Chondrocyte (in vitro differentiated cells): ENCODE results near the gene SMC1B. TPM values are rescaled to one million over a fixed set of nuclear protein-coding genes. Genes with fewer than 3 reads are reported as not detected.

Source experiments
- DNase-seq: peaks from one replicate; pipeline ENCODE4 v3.0.0; 2021; ENCODE audit warnings: mixed read lengths, low spot score
- H3K27ac Mint-ChIP-seq: one replicate; pipeline ENCODE4 v1.8.0; 2021; ENCODE audit warnings: mild to moderate bottlenecking, moderate library complexity, mixed read lengths; ENCODE audit not compliant: unreplicated experiment
- H3K27me3 Mint-ChIP-seq: 2 replicates; pipeline ENCODE4 v1.8.0; 2021; ENCODE audit warnings: low read depth, mixed read lengths
- H3K36me3 Mint-ChIP-seq: 2 replicates; pipeline ENCODE4 v1.8.0; 2021; ENCODE audit warnings: low read depth, mixed read lengths
- H3K4me1 Mint-ChIP-seq: 2 replicates; pipeline ENCODE4 v1.8.0; 2021; ENCODE audit warnings: low read depth, mild to moderate bottlenecking, mixed read lengths
- H3K4me3 Mint-ChIP-seq: one replicate; pipeline ENCODE4 v1.8.0; 2021; ENCODE audit warnings: mild to moderate bottlenecking, moderate library complexity, mixed read lengths; ENCODE audit not compliant: unreplicated experiment
- H3K9me3 Mint-ChIP-seq: 2 replicates; pipeline ENCODE4 v1.8.0; 2021; ENCODE audit warnings: low read depth, mixed read lengths
- total RNA-seq: library from RNA; stranded (reverse); gene quantifications from 3 replicates; pipeline ENCODE4 v1.2.1, GENCODE V29; 2021
- TF ChIP-seq, protein P1 (sequence below): fragments of 200-600 bp; sonication (generic); IDR thresholded peaks from 2 replicates; pipeline ENCODE4 v1.5.0; 2021; ENCODE audit warnings: antibody characterized with exemption, mild to moderate bottlenecking, moderate library complexity

Gene SMC1B
- total RNA-seq, 1 donor from 2014 or later, result not detected

GRCh38 chr22:45343143-45343542 is 70.3 kb downstream of the SMC1B start:
- Mint-ChIP-seq H3K27me3 (no peaks in the 10 kb centered on the region), H3K36me3 (peaks cover 27% of the 10 kb centered on the region), H3K4me1 (no peaks in the 10 kb centered on the region), H3K27ac (no peak overlapping the region), H3K9me3 (no peaks in the 10 kb centered on the region), H3K4me3 (no peak overlapping the region)
- TF ChIP-seq, protein P1, sequence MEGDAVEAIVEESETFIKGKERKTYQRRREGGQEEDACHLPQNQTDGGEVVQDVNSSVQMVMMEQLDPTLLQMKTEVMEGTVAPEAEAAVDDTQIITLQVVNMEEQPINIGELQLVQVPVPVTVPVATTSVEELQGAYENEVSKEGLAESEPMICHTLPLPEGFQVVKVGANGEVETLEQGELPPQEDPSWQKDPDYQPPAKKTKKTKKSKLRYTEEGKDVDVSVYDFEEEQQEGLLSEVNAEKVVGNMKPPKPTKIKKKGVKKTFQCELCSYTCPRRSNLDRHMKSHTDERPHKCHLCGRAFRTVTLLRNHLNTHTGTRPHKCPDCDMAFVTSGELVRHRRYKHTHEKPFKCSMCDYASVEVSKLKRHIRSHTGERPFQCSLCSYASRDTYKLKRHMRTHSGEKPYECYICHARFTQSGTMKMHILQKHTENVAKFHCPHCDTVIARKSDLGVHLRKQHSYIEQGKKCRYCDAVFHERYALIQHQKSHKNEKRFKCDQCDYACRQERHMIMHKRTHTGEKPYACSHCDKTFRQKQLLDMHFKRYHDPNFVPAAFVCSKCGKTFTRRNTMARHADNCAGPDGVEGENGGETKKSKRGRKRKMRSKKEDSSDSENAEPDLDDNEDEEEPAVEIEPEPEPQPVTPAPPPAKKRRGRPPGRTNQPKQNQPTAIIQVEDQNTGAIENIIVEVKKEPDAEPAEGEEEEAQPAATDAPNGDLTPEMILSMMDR, result no peak
- no peak for DNase-seq

DNA sequence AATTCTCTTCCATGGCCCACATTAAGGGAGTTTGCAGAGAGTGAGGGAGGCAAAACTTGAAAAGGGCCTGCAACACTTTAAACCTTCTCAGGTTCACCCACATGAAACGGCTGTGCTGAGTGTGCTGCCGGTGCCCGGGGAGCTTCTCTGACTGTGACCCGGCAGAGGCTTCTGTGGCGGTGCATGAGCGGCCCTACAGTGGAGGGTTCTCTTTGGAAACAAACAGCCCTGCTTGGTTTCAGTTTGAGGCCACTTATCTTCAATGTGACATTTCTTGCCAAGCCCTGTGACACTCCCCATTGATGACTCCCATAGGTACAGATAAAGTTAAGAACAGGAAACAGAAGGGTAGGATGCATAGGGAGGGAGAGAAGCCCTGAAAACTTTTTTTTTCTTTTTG is 71.9 kb downstream of the SMC1B start:
- Mint-ChIP-seq H3K27ac (no peak overlapping the region), H3K27me3 (no peaks in the 10 kb centered on the region), H3K9me3 (no peaks in the 10 kb centered on the region), H3K4me3 (no peak overlapping the region), H3K36me3 (peaks cover 34% of the 10 kb centered on the region), H3K4me1 (no peaks in the 10 kb centered on the region)
- TF ChIP-seq, protein P1, result no peak
- DNase-seq, result no peak

DNA sequence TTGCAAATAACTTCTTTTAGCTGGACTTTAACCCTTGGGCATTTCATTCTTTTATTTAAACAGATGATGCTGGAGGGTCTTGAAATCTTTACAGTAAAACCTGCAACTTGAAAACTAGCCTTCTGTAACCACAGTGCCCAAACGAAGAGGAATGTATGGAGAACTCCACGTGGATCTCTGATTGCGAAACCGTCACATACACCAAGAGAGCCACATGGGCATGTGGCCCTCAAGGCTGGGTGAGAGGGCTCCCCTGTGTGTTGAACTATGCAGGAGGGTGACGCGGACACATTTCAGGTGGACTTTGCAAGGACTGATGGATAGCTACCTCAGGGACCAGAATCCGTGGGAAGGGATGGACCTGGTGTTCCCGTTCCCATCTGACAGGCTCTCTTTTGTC is 73.1 kb downstream of the SMC1B start:
- Mint-ChIP-seq H3K4me1 (no peaks in the 10 kb centered on the region), H3K36me3 (peaks cover 42% of the 10 kb centered on the region), H3K27ac (no peak overlapping the region)

DNA sequence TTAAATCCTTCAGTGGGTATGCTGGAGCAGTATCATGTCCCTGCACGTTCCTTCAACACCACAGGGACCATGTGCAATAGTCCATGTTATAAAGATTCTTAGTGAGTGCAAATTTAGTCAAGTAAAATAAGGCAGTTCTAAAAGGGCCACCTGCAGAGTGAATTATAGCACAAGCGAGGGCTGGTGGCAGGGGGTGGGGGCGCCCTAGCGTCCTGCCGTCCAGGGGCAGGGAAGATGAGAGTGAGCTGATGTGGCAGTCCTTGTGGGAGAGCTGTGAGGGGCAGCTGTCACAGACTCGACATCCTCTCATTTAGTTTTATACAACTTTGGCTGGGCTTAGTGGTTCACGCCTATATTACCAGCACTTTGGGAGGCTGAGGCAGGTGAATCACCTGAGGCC is 74.6 kb downstream of the SMC1B start:
- no peaks in the 10 kb centered on the region for H3K4me1 Mint-ChIP-seq
- peaks cover 44% of the 10 kb centered on the region for H3K36me3 Mint-ChIP-seq
- no peak overlapping the region for H3K27ac Mint-ChIP-seq
- H3K4me3 Mint-ChIP-seq, result no peak overlapping the region
- DNase-seq, result no peak
- H3K9me3 Mint-ChIP-seq, result no peaks in the 10 kb centered on the region
- TF ChIP-seq, protein P1, result no peak
- H3K27me3 Mint-ChIP-seq, result no peaks in the 10 kb centered on the region

More for the DNA sequence above, 73.1 kb downstream of the SMC1B start:
- no peak for DNase-seq
- H3K27me3 Mint-ChIP-seq, result no peaks in the 10 kb centered on the region
- no peaks in the 10 kb centered on the region for H3K9me3 Mint-ChIP-seq
- TF ChIP-seq, protein P1, result no peak
- H3K4me3 Mint-ChIP-seq, result no peak overlapping the region

- no peaks in the 10 kb centered on the region for H3K27me3 Mint-ChIP-seq
- TF ChIP-seq, protein P1, result no peak
- no peaks in the 10 kb centered on the region for H3K9me3 Mint-ChIP-seq
- H3K27ac Mint-ChIP-seq, result no peak overlapping the region
- H3K36me3 Mint-ChIP-seq, result peaks cover 40% of the 10 kb centered on the region
- DNase-seq, result no peak
- H3K4me1 Mint-ChIP-seq, result no peaks in the 10 kb centered on the region
- H3K4me3 Mint-ChIP-seq, result no peak overlapping the region
These were observed 75.9 kb downstream of the SMC1B start for GRCh38 chr22:45337536-45337935.
